ENCODE data around the gene TNIK. TPM values are rescaled to one million over a fixed set of nuclear protein-coding genes. Genes with fewer than 3 reads are reported as not detected.

Gene TNIK
- total and polyA plus RNA-seq, 10 of the 15 experiments (the other 5 are each of a cell fraction or from before 2014, with no cell fraction given), result 13.9 to 74.3 (median 48.2) TPM

GRCh38 chr3:171461525-171461917 is 1.3 kb upstream of the TNIK start:
- ChIA-PET RAD21 (ENCODE audit: unreplicated experiment) (interaction anchor here (0.5 to 2.6 kb wide), 28 partner anchors 10 to 310 kb away, joined by 3 to 13 read pairs (median 4); no protein-coding TSS in a partner anchor), CTCF (interaction anchor here (0.6 to 2.5 kb wide), 23 partner anchors 11 to 857 kb away, joined by 3 to 13 read pairs (median 3); no protein-coding TSS in a partner anchor), SMC1A (ENCODE audit: uncharacterized antibody, unreplicated experiment) (interaction anchor here (0.5 to 2.9 kb wide), 28 partner anchors 9 to 299 kb away, joined by 3 to 14 read pairs (median 4); no protein-coding TSS in a partner anchor), POLR2A (interaction anchor here (0.6 to 1.6 kb wide), 8 partner anchors 9 to 278 kb away, joined by 3 to 8 read pairs (median 5); no protein-coding TSS in a partner anchor)
- Histone ChIP-seq H4K20me1 (ENCODE audit: control insufficient read depth, insufficient read depth) (peaks cover under 1% of the 10 kb centered on the region; the same call in 1 of the 2 replicates), H3K4me1 (ENCODE audit: control insufficient read depth, insufficient read depth, low read length) (peaks cover 1% of the 10 kb centered on the region), H3K79me2 (ENCODE audit: control insufficient read depth, insufficient read depth, low read length) (peaks cover 70% of the 10 kb centered on the region), H3K9ac (ENCODE audit: control insufficient read depth, insufficient read depth, low read length) (peak overlapping the region; percentile 84), H3K36me3 (ENCODE audit: control insufficient read depth in 2 of 2, insufficient read depth in 2 of 2, low read length in 1 of 2) (no peaks in the 10 kb centered on the region), H3K9me3 (replicated peaks; ENCODE audit: control insufficient read depth, insufficient read depth, low read length) (peaks cover 3% of the 10 kb centered on the region; the same call in 2 of the 3 replicates), H3K4me3 (peak overlapping the region; percentile 98), H3K27ac (ENCODE audit: control insufficient read depth, insufficient read depth) (peak overlapping the region; percentile 80), H2AFZ (ENCODE audit: control insufficient read depth, low read depth, low read length) (peak overlapping the region; percentile 50), H3K27me3 (replicated peaks in 1 of 2; ENCODE audit: control insufficient read depth in 2 of 2, insufficient read depth in 2 of 2, low read length in 1 of 2) (no peaks in the 10 kb centered on the region), H3K4me2 (ENCODE audit: control insufficient read depth, insufficient read depth) (peak overlapping the region; percentile 83)
- TF ChIP-seq RAD51 (IDR thresholded peaks at IDR 0.05), result no peak
- peak; percentile 94 for TF ChIP-seq ZNF24 (IDR thresholded peaks at IDR 0.05)
- TF ChIP-seq YY1 (IDR thresholded peaks at IDR 0.05; ENCODE audit: low read depth, low read length), result no peak
- no peak for TF ChIP-seq ZNF592 (IDR thresholded peaks at IDR 0.05)
- TF ChIP-seq NR2C1 (IDR thresholded peaks at IDR 0.05), result no peak
- TF ChIP-seq PML (IDR thresholded peaks at IDR 0.05; ENCODE audit: low read length), result 0 out of 2 replicates have a peak, but pooled peaks have one; percentile 5
- 0 out of 2 replicates have a peak, but pooled peaks have one; percentile 2 for TF ChIP-seq CBFB (IDR thresholded peaks at IDR 0.05; ENCODE audit: low read depth)
- TF ChIP-seq, protein P1, sequence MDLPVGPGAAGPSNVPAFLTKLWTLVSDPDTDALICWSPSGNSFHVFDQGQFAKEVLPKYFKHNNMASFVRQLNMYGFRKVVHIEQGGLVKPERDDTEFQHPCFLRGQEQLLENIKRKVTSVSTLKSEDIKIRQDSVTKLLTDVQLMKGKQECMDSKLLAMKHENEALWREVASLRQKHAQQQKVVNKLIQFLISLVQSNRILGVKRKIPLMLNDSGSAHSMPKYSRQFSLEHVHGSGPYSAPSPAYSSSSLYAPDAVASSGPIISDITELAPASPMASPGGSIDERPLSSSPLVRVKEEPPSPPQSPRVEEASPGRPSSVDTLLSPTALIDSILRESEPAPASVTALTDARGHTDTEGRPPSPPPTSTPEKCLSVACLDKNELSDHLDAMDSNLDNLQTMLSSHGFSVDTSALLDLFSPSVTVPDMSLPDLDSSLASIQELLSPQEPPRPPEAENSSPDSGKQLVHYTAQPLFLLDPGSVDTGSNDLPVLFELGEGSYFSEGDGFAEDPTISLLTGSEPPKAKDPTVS (IDR thresholded peaks at IDR 0.05; ENCODE audit: low read depth, low read length), result no peak
- in situ Hi-C loops (cut with MboI) (no loop called here), intact Hi-C loops (cut with micrococcal nuclease; ENCODE audit: unreplicated experiment) (loop anchor here (1.0 to 10.0 kb wide), 6 partner anchors 101 to 1107 kb away; partner anchors contain the start of gene SKIL)
- 0% methylated on average over 2 of the region's 2 CpGs for WGBS (ENCODE audit: insufficient coverage, insufficient replicate concordance, low lambda C conversion rate, missing lambda C conversion rate)
- no peak for ATAC-seq
- DNase-seq (ENCODE audit: low read depth, low spot score), result no peak
- FAIRE-seq, result peak; percentile 71
- BruUV-seq (replicated peaks), result no TSS peak

Measured in GM12878 (cell line).